HCT116 (cell line): ENCODE data around the gene CCDC91. TPM values are rescaled to one million over a fixed set of nuclear protein-coding genes. Genes with fewer than 3 reads are reported as not detected.

ENCODE experiments used
- ATAC-seq: fragments of 200-7000 bp; cut with Tn5 transposase; 2 replicates; pipeline ENCODE4 v1.9.1; 2020; ENCODE audit warnings: mild to moderate bottlenecking, moderate library complexity
- BruUV-seq: library from RNA; stranded (reverse); fragments of 400-500 nt; replicated peaks from 2 replicates; lab custom pipeline; 2021; lab: Mats Ljungman, UMichigan
- CTCF ChIA-PET: fragments of 300-600 bp; sonication (Branson Sonifier 250); formaldehyde crosslinking; loops from one replicate; lab custom pipeline; 2021; ENCODE audit warnings: antibody characterized with exemption; lab: Charles Lee
- POLR2A ChIA-PET: fragments of 300-600, 350-600 bp; sonication (Branson Sonifier 250); formaldehyde crosslinking; loops from one replicate; lab custom pipeline; 2021; ENCODE audit warnings: antibody characterized with exemption; lab: Charles Lee
- RAD21 ChIA-PET, 2 experiments: fragments of 300-600 bp; sonication (Branson Sonifier 250); formaldehyde crosslinking; loops; one replicate each; lab custom pipeline; 2023; ENCODE audit warnings: low total read pairs in 2 of 2; ENCODE audit not compliant: uncharacterized antibody in 2 of 2, unreplicated experiment in 2 of 2, low non-redundant PET in 1 of 2; lab: Charles Lee
- DNase-seq: peaks from one replicate; pipeline ENCODE4 v3.0.0-alpha.2; 2010; ENCODE audit warnings: low read depth, low spot score
- H2AFZ ChIP-seq: fragments of 200-600 bp; shearing (Covaris generic), sonication (generic); 2 replicates; pipeline ENCODE4 v1.6.1; 2017; ENCODE audit warnings: low read depth, mixed run types, mixed read lengths, antibody characterized with exemption, low read length; ENCODE audit not compliant: poor library complexity, severe bottlenecking
- H3K27ac ChIP-seq: 2 replicates; pipeline ENCODE4 v1.5.1; 2012; ENCODE audit warnings: low read depth, low read length
- H3K27me3 ChIP-seq: fragments of 200-600 bp; sonication (generic); 2 replicates; pipeline ENCODE4 v1.6.1; 2016; ENCODE audit warnings: mixed run types, low read length, mixed read lengths; ENCODE audit not compliant: insufficient read depth
- H3K36me3 ChIP-seq, 2 experiments: fragments of 200-500 bp in 1 of 2; fragments of 200-600 bp in 1 of 2; sonication (Bioruptor generic) in 1 of 2; sonication (generic) in 1 of 2; 2 replicates each; pipeline versions ENCODE4 v1.5.1 to v1.6.1; 2014 to 2016; ENCODE audit warnings: low read length in 2 of 2, inconsistent platforms in 1 of 2, mixed read lengths in 1 of 2, mixed run types in 1 of 2; ENCODE audit not compliant: insufficient read depth in 2 of 2, control insufficient read depth in 1 of 2
- H3K4me1 ChIP-seq, 2 experiments: fragments of 200-600 bp in 1 of 2; sonication (generic) in 1 of 2; 2 replicates each; pipeline versions ENCODE4 v1.5.1 to v1.6.1; 2012 to 2017; ENCODE audit warnings: low read length in 2 of 2, inconsistent platforms in 1 of 2, mild to moderate bottlenecking in 1 of 2, mixed read lengths in 1 of 2, mixed run types in 1 of 2, moderate library complexity in 1 of 2; ENCODE audit not compliant: insufficient read depth in 2 of 2, control insufficient read depth in 1 of 2
- H3K4me2 ChIP-seq: fragments of 200-600 bp; sonication (generic); 2 replicates; pipeline ENCODE4 v1.6.1; 2017; ENCODE audit warnings: mixed run types, low read length, mixed read lengths
- H3K4me3 ChIP-seq, 2 experiments: fragments of 200-600 bp in 1 of 2; sonication (generic) in 1 of 2; replicated peaks in 1 of 2; 2 replicates each; pipeline ENCODE4 v1.5.1; 2011 to 2016; ENCODE audit warnings: low read length in 2 of 2, control low read depth in 1 of 2, low read depth in 1 of 2, mild to moderate bottlenecking in 1 of 2, mixed read lengths in 1 of 2, mixed run types in 1 of 2
- H3K79me2 ChIP-seq: fragments of 200-600 bp; sonication (generic); 2 replicates; pipeline ENCODE4 v1.6.1; 2017; ENCODE audit warnings: mild to moderate bottlenecking, mixed run types, low read length, moderate library complexity, mixed read lengths; ENCODE audit not compliant: insufficient read depth
- H3K9ac ChIP-seq: fragments of 200-600 bp; sonication (generic); 2 replicates; pipeline ENCODE4 v1.6.1; 2016; ENCODE audit warnings: low read length, mixed read lengths
- H3K9me2 ChIP-seq: fragments of 200-600 bp; sonication (generic), shearing (Covaris generic); 2 replicates; pipeline ENCODE4 v1.6.1; 2017; ENCODE audit warnings: mixed run types, mild to moderate bottlenecking, moderate library complexity; ENCODE audit not compliant: insufficient read depth
- H3K9me3 ChIP-seq, 2 experiments: fragments of 200-500 bp in 1 of 2; fragments of 200-600 bp in 1 of 2; sonication (Bioruptor generic) in 1 of 2; sonication (generic) in 1 of 2; 2 replicates each; pipeline ENCODE4 v1.6.1; 2014 to 2017; ENCODE audit warnings: low read length in 2 of 2, mixed read lengths in 2 of 2, inconsistent platforms in 1 of 2, low read depth in 1 of 2, mild to moderate bottlenecking in 1 of 2, mixed run types in 1 of 2, moderate library complexity in 1 of 2; ENCODE audit not compliant: control insufficient read depth in 1 of 2, insufficient read depth in 1 of 2
- H4K20me1 ChIP-seq: fragments of 200-600 bp; sonication (generic), shearing (Covaris generic); 2 replicates; pipeline ENCODE4 v1.6.1; 2017; ENCODE audit warnings: mixed run types, mild to moderate bottlenecking, moderate library complexity; ENCODE audit not compliant: insufficient read depth
- EGR1 ChIP-seq: IDR thresholded peaks from 2 replicates; pipeline ENCODE4 v1.6.1; 2012; ENCODE audit warnings: low read depth
- ELF1 ChIP-seq: IDR thresholded peaks from 2 replicates; pipeline ENCODE4 v1.6.1; 2012; ENCODE audit warnings: low read depth, borderline replicate concordance
- EZH2 ChIP-seq: fragments of 200-600 bp; sonication (generic); IDR thresholded peaks from 2 replicates; pipeline ENCODE4 v1.6.1; 2017; ENCODE audit warnings: antibody characterized with exemption, mixed run types
- FOSL1 ChIP-seq: IDR thresholded peaks from 2 replicates; pipeline ENCODE4 v1.6.1; 2012; ENCODE audit warnings: low read depth
- POLR2A ChIP-seq: IDR thresholded peaks from 2 replicates; pipeline ENCODE4 v1.7.0; 2011; ENCODE audit warnings: borderline replicate concordance; ENCODE audit not compliant: insufficient read depth, insufficient read length; ENCODE audit errors: extremely low read depth
- POLR2AphosphoS5 ChIP-seq: IDR thresholded peaks from 2 replicates; pipeline ENCODE4 v1.6.1; 2011; ENCODE audit warnings: mild to moderate bottlenecking, low read depth, low read length, moderate library complexity
- RAD21 ChIP-seq: IDR thresholded peaks from 2 replicates; pipeline ENCODE4 v1.6.1; 2012; ENCODE audit warnings: low read depth, mild to moderate bottlenecking
- SIN3A ChIP-seq: IDR thresholded peaks from 2 replicates; pipeline ENCODE4 v1.6.1; 2012; ENCODE audit warnings: low read depth
- TCF7L2 ChIP-seq: IDR thresholded peaks from 2 replicates; pipeline ENCODE4 v1.7.0; 2011; ENCODE audit warnings: borderline replicate concordance, inconsistent platforms; ENCODE audit not compliant: insufficient read depth, insufficient read length; ENCODE audit errors: extremely low read depth
- YY1 ChIP-seq: IDR thresholded peaks from 2 replicates; pipeline ENCODE4 v1.6.1; 2011; ENCODE audit warnings: low read length, low read depth, moderate library complexity, mild to moderate bottlenecking; ENCODE audit not compliant: insufficient replicate concordance; ENCODE audit errors: extremely low read depth
- intact Hi-C: fragments of 100-400 bp; cut with micrococcal nuclease; formaldehyde crosslinking; loops from 2 replicates; pipeline ENCODE4 v1.10.0; 2022
- total RNA-seq: library from RNA; stranded (reverse); gene quantifications from one replicate; pipeline ENCODE4 v1.2.1, GENCODE V29; 2021; ENCODE audit not compliant: unreplicated experiment
- TF ChIP-seq, protein P1 (sequence below): IDR thresholded peaks from 2 replicates; pipeline ENCODE4 v1.6.1; 2011; ENCODE audit warnings: mild to moderate bottlenecking, low read length, moderate library complexity; ENCODE audit not compliant: insufficient replicate concordance; ENCODE audit errors: extremely low read depth
- TF ChIP-seq, protein P2 (sequence below): IDR thresholded peaks from 2 replicates; pipeline ENCODE4 v1.6.1; 2012; ENCODE audit warnings: low read depth
- TF ChIP-seq, protein P3 (sequence below), 3 experiments: fragments of 200-600 bp in 1 of 3; sonication (generic) in 1 of 3; IDR thresholded peaks in 2 of 3; conservative IDR thresholded peaks in 1 of 3; 2 replicates each; pipeline ENCODE4 v1.5.1; 2012 to 2017; ENCODE audit warnings: low read depth in 2 of 3, low read length in 2 of 3, antibody characterized with exemption in 1 of 3, borderline replicate concordance in 1 of 3, control low read depth in 1 of 3, mild to moderate bottlenecking in 1 of 3, mixed read lengths in 1 of 3, mixed run types in 1 of 3, moderate library complexity in 1 of 3; ENCODE audit not compliant: insufficient read depth in 1 of 3

Gene CCDC91
- total RNA-seq, 1 experiment from 2014 or later, result 18.1 TPM

DNA sequence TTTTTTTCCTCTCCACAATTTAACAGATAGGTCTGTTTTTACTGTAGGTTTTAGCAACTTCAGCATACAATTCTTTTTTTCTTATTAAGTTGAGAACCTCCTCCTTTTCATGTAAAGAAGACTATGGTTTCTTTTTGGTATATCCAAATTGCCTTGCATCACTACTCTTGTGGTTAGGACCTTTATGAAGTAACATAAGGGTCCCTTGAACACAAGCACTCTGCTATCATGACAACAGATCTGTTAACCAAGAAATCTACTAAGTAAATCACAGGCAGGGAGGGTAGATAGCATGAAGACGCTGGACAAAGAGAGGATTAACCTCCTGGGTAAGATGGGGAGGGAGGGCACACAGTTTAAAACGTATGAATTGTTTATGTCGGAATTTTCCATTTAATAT is 380.6 kb downstream of the CCDC91 start:
- ATAC-seq, result no peak
- no peak overlapping the region for H3K4me2 ChIP-seq
- POLR2A ChIA-PET, result no interaction called here

More for the DNA sequence above, 380.6 kb downstream of the CCDC91 start:
- H3K9me2 ChIP-seq, result no peaks in the 10 kb centered on the region
- CTCF ChIA-PET, result no interaction called here
- no peak overlapping the region for H3K27ac ChIP-seq
- RAD21 ChIA-PET, result no interaction called here
- H3K36me3 ChIP-seq, result no peaks in the 10 kb centered on the region
- H3K4me3 ChIP-seq, result no peak overlapping the region
- H3K27me3 ChIP-seq, result no peaks in the 10 kb centered on the region
- no peaks in the 10 kb centered on the region for H3K9me3 ChIP-seq
- BruUV-seq, result no TSS peak
- intact Hi-C loops, result no loop called here
- DNase-seq, result no peak
- H3K9ac ChIP-seq, result no peak overlapping the region
- no peaks in the 10 kb centered on the region for H4K20me1 ChIP-seq
- H2AFZ ChIP-seq, result no peak overlapping the region
- no peak for TF ChIP-seq YY1
- no peak for TF ChIP-seq SIN3A
- TF ChIP-seq, protein P1, sequence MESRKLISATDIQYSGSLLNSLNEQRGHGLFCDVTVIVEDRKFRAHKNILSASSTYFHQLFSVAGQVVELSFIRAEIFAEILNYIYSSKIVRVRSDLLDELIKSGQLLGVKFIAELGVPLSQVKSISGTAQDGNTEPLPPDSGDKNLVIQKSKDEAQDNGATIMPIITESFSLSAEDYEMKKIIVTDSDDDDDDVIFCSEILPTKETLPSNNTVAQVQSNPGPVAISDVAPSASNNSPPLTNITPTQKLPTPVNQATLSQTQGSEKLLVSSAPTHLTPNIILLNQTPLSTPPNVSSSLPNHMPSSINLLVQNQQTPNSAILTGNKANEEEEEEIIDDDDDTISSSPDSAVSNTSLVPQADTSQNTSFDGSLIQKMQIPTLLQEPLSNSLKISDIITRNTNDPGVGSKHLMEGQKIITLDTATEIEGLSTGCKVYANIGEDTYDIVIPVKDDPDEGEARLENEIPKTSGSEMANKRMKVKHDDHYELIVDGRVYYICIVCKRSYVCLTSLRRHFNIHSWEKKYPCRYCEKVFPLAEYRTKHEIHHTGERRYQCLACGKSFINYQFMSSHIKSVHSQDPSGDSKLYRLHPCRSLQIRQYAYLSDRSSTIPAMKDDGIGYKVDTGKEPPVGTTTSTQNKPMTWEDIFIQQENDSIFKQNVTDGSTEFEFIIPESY, result no peak
- TF ChIP-seq POLR2A, result no peak
- no peak for TF ChIP-seq FOSL1
- no peak for TF ChIP-seq ELF1
- TF ChIP-seq EZH2, result no peak
- no peak for TF ChIP-seq TCF7L2
- TF ChIP-seq POLR2AphosphoS5, result no peak
- TF ChIP-seq, protein P2, sequence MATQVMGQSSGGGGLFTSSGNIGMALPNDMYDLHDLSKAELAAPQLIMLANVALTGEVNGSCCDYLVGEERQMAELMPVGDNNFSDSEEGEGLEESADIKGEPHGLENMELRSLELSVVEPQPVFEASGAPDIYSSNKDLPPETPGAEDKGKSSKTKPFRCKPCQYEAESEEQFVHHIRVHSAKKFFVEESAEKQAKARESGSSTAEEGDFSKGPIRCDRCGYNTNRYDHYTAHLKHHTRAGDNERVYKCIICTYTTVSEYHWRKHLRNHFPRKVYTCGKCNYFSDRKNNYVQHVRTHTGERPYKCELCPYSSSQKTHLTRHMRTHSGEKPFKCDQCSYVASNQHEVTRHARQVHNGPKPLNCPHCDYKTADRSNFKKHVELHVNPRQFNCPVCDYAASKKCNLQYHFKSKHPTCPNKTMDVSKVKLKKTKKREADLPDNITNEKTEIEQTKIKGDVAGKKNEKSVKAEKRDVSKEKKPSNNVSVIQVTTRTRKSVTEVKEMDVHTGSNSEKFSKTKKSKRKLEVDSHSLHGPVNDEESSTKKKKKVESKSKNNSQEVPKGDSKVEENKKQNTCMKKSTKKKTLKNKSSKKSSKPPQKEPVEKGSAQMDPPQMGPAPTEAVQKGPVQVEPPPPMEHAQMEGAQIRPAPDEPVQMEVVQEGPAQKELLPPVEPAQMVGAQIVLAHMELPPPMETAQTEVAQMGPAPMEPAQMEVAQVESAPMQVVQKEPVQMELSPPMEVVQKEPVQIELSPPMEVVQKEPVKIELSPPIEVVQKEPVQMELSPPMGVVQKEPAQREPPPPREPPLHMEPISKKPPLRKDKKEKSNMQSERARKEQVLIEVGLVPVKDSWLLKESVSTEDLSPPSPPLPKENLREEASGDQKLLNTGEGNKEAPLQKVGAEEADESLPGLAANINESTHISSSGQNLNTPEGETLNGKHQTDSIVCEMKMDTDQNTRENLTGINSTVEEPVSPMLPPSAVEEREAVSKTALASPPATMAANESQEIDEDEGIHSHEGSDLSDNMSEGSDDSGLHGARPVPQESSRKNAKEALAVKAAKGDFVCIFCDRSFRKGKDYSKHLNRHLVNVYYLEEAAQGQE, result no peak
- TF ChIP-seq RAD21, result no peak
- no peak for TF ChIP-seq EGR1
- TF ChIP-seq, protein P3, sequence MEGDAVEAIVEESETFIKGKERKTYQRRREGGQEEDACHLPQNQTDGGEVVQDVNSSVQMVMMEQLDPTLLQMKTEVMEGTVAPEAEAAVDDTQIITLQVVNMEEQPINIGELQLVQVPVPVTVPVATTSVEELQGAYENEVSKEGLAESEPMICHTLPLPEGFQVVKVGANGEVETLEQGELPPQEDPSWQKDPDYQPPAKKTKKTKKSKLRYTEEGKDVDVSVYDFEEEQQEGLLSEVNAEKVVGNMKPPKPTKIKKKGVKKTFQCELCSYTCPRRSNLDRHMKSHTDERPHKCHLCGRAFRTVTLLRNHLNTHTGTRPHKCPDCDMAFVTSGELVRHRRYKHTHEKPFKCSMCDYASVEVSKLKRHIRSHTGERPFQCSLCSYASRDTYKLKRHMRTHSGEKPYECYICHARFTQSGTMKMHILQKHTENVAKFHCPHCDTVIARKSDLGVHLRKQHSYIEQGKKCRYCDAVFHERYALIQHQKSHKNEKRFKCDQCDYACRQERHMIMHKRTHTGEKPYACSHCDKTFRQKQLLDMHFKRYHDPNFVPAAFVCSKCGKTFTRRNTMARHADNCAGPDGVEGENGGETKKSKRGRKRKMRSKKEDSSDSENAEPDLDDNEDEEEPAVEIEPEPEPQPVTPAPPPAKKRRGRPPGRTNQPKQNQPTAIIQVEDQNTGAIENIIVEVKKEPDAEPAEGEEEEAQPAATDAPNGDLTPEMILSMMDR (IDR thresholded peaks at IDR 0.05 in 2 of 3, conservative IDR thresholded peaks at IDR 0.05 in 1 of 3; ENCODE audit: borderline replicate concordance in 1 of 3, insufficient read depth in 1 of 3, low read depth in 2 of 3, low read length in 2 of 3), result no peak
- H3K4me1 ChIP-seq, result no peaks in the 10 kb centered on the region
- H3K79me2 ChIP-seq, result no peaks in the 10 kb centered on the region
